ENCODE measurements around the gene LCE4A.
"Not testable (repeated sequence)": the region's sequence is repeated elsewhere in the genome, so short reads cannot be mapped to it uniquely, and the experiment has no call there.

Gene LCE4A, protein sequence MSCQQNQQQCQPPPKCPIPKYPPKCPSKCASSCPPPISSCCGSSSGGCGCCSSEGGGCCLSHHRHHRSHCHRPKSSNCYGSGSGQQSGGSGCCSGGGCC

DNA sequence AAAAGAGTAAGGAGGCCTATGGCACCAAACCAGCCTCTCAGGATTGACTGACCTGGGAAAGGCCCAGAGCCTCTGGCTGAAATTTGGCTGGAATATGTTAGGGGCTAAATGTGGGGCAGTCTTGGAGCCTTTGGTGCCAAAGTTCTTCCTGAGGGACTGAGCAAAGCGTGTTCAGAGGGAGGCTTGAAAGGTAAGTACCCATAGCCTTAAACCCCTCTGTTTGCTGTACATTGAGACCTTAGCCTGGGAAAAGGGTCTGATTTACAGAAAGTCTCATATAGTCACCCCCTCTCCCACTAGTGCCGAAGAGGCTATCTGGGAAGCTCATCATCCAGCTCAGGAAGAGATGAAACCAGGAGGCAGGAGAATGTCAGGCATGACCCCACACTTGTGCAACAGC is at the start of gene LCE4A:
TSS of gene LCE4A (plus strand) at position 301 of the 400 bp plus-strand sequence. CDS start 916 bp downstream, outside the sequence.
- DNase-seq: no peak

DNA sequence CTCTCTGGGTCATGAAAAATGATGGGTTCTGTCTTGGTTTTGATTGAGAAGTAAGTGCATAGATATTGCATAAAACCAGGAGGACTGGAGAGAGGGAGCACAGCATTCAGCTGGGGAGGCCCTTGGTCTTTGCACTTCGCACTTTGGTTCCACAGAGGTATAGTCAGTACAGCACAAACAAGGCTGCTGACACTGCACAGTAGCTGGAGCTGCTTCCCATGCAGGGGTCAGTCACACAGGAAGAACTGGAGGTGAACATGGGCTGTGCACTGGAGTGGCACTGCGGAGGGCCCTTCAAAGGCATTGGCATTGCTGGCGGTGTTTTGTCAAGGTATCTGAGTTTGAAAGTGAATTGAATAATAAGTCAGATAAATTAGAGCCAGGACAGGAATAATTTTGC is 49.3 kb upstream of the LCE4A start:
- DNase-seq: no peak

DNA sequence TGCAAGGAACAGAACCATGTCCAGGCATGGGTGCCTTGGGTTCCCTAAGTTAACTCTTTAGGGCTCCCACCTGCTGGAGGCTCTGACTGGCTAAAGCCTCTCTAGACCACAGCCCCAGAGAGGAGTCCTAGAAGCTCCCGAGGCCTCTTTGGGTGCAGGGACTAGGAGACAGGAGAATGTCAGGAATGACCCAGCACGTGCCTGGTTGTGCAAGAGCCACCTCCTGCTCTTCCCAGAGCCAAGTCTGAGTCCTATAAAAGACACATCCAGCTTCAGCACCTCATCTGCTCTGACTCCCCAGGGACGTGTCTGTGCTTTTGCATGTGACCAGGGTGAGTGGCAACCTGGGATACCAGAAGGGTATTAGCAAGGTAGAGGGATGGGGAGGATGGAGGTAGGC is 44.9 kb upstream of the LCE4A start, which contains the start of gene LCE2D:
TSS of gene LCE2D (plus strand) at position 283 of the 400 bp plus-strand sequence. CDS start 726 bp downstream, outside the sequence.
- no peak for DNase-seq

DNA sequence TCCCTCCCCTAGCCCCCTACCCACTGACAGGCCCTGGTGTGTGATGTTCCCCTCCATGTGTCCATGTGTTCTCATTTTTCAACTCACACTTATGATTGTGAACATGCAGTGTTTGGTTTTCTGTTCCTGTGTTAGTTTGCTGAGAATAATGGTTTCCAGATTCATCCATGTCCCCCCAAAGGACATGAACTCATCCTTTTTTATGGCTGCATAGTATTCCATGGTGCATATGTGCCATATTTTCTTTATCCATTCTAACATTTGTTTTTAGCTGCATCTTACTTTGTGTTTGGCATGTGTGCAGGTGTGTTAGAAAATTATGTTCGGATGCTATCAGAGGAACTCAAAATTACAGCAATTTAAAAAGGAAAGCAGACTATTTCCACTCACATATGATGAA is 41.8 kb upstream of the LCE4A start:
- DNase-seq: not testable (repeated sequence)

DNA sequence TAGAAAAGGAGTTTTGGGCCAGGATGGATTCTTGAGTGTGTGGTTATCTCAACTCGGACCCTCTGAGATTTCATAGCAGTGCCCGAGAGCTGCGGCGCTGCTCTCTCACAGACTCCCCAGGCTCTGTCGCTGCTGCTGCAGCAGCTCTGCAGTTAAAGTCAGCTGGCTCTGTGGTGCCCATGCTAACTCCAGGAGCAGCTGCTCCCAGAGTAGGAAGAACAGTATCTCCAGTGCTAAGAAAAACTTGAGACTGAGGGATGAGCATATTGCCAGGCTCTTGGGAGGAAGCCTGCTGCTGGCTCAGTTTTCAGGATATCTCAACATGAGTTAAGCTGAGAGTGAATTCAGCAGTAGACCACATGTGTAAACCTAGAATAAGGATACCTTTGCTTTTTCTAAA is 40.3 kb upstream of the LCE4A start:
- DNase-seq: no peak

DNA sequence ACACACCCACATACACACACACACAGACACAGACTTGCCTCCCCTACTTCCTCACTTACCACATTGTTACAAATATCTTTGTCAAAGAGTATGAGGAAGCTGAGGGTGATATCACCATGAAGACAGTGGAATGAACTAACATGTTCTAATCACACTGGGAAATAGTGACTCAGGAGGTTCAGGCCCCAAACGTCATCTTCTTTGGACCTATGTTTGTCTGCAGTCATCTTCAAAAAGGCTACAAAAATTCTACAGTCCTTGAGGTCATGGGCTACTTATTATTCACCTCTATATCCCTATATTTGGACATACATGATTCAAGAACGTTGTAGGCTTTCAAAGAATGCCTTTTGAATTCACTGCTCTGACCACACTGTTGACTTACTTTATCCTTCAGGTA is 34.9 kb upstream of the LCE4A start:
- DNase-seq: no peak

DNA sequence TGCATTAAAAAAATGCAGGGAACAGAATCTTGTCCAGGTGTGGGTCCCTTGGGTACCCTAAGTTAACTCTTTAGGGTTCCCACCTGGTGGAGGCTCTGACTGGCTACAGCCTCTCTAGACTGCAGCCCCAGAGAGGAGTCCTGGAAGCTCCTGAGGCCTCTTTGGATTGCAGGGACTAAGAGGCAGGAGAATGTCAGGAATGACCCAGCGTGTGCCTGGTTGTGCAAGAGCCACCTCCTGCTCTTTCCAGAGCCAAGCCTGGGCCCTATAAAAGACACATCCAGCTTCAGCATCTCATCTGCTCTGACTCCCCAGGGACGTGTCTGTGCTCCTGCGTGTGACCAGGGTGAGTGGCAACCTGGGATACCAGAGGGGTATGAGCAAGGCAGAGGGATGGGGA is 33.0 kb upstream of the LCE4A start, which contains the start of gene LCE2C:
TSS of gene LCE2C (plus strand) at position 297 of the 400 bp plus-strand sequence. CDS start 737 bp downstream, outside the sequence.
- not testable (repeated sequence) for DNase-seq

DNA sequence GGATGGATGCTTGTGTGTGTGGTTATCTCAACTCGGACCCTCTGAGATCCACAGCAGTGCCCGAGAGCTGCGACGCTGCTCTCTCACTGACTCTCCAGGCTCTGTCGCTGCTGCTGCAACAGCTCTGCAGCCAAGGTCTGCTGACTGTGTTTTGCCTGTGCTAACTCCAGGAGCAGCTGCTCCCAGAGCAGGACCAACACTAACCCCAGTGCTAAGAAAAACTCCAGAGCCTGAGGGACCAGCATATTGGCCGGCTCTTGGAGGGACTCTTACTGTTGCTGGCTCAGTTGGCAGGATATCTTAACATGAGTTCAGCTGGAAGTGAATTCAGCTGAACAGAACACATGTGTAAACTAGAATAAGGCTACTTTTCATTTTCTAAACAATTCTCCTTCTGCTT is 28.5 kb upstream of the LCE4A start:
- no peak for DNase-seq

DNA sequence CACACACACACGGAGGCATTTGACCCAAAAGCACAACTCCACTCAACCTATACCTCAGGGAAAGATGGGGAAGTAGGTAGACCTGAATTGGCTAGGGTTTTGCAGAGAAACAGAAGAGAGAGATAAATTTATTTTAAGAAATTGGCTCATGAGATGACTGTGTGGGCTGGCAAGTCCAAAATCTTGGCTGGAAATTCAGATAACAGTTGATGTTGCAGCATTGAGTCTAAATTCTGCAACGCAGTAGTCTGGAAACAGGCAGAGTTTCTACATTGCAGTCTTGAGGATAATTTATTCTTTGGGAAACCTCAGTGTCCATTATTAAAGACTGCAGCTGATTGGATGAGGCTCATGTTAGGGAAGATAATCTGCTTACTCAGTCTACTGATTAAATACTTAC is 26.3 kb upstream of the LCE4A start:
- no peak for DNase-seq

DNA sequence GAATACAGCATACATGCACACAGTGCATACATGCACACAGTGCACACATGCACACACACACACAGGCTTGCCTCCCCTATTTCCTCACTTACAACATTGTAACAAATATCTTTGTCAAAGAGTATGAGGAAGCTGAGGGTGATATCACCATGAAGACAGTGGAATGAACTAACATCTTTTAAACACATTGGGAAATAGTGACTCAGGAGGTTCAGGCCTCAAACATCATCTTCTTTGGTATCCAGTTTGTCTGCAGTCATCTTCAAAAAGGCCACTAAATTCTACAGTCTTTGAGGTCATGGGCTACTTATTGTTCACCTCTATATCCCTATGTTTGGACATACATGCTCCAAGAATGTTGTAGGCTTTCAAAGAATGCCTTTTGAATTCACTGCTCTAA is 24.1 kb upstream of the LCE4A start:
- no peak for DNase-seq

DNA sequence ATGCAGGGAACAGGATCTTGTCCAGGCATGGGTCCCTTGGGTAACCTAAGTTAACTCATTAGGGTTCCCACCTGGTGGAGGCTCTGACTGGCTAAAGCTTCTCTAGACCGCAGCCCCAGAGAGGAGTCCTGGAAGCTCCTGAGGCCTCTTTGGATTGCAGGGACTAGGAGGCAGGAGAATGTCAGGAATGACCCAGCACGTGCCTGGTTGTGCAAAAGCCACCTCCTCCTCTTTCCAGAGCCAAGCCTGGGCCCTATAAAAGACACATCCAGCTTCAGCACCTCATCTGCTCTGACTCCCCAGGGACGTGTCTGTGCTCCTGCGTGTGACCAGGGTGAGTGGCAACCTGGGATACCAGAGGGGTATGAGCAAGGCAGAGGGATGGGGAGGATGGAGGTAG is 22.1 kb upstream of the LCE4A start, which contains the start of gene LCE2B:
TSS of gene LCE2B (plus strand) at position 301 of the 400 bp plus-strand sequence. CDS start 721 bp downstream, outside the sequence.
- DNase-seq: not testable (repeated sequence)

DNA sequence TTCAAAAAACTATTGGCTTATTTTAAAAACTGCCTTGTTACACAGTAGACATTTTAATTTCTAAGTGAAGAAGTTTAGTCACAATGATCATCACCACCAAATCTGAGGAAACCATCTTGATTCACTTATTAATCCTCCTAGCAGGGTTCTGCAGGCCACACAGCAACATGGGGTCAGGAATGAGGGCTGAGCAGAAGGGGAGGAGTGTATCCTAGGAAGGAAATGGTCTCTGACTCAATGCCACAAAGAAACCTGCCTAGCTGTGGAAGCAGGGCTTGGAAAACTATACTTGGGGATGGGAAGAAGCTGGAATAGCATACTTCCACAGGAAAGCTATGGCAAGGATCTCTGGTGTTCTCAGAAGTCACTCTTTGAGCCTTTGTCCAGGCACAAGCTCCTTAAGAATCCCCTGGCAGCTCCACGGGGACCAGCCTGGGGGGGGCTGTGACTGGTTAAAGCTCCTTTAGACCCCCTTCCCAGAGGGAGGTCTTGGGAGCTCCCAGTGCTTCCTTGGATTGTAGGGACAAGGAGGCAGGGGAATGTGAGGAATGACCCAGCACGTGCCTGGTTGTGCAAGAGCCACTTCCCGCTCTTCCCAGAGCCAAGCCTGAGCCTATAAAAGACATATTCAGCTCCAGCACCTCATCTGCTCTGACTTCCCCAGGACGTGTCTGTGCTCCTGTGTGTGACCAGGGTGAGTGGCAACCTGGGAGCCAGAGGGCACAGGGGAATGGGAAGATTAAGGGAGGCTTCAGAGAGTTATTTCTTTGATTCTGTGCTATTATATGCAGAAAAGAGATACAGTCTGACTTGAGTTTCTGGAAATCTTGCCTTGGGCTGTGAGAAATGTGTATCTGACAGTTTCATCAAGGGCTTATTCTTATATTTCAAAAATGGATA is 10.0 kb upstream of the LCE4A start, which contains the start of gene LCE2A:
TSS of gene LCE2A (plus strand) at position 645 of the 900 bp plus-strand sequence. CDS start 557 bp downstream, outside the sequence.
- DNase-seq: no peak

DNA sequence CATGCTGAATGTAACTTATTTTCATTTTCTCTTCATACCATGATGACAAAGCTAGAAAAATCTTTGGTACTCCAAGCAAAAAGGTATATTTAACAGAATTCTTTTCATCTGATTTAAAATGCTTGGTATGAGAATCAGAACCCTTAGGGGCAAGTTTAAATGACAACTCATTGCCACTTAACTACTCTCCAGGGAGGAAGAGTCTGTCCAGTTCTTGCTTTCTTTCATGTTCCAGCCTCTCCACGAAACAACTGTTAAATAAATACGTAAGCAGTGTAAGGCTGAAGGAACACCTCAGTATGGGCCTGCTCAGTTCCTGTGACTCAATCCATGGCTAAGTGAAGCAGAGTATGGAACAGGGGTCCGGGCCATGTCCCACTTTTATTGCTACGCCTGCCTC is 8.2 kb upstream of the LCE4A start:
- DNase-seq: no peak

DNA sequence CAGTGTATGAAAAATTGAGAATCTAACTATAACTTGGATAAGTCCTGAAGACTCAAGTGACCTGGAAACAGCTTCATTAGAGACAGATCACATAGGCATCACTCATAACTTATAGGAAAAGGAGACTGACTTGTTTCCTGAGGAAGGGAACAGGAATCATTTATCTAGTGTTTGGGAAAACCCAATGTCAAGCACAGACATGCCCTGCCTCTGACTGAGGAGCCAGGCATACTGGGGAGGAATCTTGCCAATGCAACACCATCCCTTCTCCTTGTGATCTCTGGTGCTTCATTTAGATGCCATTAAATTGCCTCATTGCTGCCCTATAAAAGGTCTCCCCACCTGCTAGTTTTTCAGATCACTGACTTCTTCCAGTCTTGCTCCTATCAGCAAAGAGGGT is 10.3 kb downstream of the LCE4A start:
- DNase-seq: no peak

DNA sequence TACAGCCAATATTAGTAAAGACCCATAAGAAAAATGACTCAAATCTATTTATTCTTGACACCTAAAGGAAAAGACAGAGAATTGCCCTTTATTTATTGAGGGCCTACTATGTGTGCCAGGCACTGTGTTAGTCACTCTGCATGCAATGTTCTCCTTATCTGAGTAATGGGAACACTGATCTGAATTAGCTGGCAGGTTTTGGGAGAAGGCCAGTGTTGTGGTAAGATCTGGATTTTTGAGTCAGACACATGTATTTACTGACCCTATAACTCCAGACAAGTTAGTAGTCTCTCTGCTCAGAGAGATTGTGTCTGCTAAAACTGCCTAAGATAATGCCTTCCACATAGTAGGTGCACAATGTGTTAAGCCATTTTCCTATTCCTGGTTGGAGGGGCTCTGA is 17.3 kb downstream of the LCE4A start:
- DNase-seq: no peak

DNA sequence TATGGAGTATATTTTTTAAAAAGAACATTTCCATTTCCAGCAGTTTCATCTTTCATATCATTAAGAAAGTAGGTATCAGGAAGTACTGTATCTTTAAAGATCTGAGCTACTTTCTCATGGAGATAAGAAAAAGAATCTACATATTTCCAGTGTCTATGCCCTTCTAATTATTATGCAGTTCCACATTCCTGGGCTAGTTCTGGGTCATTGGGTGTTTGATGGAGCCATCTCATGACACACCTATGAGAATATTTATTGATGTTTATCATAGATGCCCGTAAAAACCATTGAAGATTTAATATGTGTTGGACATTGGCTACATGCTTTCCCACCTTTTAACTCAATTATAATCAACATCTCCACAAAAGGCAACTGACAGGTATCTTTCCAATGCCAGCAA is 21.0 kb downstream of the LCE4A start:
- no peak for DNase-seq

DNA sequence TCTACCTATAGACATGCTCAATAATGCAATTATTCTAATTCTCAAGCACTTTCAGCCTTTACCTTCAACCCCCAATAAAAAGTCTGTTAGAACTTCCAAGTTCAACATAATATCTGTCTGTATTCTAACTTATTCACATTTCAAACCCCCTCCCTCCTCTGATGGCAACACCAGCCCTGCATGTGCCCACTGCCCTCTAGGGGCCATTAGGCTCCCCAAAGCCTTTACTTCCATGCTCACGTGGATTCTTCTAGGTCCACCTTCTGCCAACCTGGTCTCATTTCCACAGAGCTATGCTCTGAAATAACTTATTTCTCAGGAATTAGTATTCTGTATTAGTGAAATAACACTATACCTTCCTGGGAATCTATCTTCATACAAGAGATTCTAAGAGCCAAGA is 27.7 kb downstream of the LCE4A start:
- no peak for DNase-seq

DNA sequence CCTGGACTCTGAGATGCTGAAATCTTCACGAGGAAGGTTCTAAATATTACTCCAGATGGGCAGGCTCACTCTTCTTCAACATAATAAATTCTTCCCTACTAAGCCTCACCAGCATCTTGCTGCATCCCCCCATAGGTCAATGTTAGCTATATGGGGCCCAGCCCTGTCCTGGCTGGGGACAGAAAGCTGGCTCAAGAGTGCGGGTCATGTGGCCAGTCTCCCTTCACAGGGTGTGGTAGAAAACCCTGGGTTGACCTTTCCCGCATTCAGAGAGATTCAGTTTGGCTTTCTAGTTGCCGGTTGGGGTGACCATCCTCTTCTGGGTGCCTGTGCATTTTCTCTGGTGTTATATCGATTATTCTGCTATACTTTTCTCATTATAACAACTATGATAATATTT is 30.0 kb downstream of the LCE4A start:
- DNase-seq: no peak

DNA sequence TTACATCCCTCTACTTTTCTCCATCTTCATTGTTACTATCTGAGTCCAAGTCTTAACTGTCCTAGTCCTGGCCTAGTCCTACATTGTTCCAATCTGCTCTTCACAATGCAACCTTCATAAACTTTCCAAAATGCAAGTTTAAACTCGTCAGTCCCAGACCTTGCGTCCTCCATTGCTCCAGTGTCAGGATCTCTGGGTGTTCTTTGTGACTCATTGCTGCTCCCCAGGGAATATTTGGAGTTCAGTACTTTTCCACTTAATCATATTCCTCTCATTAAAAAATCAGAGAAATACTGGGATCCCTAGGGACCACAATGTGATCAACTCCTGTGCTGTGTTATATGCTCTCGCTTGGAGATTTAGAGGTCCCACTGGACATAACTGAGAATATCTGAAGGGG is 31.9 kb downstream of the LCE4A start:
- DNase-seq: no peak

DNA sequence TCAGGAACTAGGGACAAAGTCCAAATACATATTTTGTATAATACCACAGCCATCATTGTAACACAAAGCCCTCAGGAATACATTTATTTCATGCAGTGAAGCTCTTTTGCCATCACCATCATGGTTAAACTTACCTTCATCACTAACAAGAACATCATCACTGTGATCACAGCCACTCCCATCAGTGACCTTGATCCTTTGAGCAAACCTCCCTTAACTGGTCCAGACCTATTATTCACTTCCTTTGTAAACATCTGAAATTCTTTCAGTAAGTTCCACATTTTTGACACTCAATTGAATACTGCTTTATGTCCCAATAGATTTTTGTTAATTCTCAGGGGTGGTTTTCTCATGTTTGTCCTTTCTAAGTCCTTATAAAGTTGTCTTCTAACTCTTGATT is 33.7 kb downstream of the LCE4A start:
- no peak for DNase-seq

DNA sequence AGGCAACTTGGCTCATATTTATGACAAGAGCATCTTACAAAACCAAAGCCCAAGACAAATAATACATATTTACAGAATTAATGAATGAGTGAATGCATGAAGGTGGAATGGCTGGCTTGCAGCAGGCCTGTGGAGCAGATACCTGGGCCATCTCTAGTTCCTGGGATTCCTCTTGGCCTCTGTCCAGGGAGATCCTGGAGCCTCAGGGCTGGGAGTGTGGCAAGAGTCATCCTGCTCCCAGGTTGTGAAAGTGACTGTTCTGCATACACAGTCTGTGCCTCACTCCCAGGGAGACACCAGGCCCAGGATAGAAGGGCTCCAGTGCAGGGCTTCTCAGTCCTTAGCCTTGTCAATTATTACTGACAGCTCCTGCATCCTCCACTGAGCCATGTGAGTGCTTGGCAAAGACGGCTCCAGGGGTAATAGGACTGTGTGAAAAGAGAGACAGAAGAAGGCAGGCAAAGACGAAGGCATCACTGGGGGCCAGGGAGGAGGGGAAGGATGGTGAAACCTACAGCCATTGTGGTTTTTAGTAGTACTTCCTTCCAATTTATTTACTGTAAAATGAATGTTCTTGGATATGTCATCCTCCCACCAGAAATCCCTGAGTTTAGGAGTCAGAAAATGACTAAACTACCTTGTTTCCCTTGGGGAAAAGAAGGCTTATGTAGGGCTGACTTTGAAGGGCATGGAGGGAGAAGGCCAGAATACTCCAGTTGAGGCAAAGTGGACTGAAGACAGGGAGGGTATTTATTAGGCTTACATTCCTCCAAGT is 35.6 kb downstream of the LCE4A start:
- DNase-seq: no peak

DNA sequence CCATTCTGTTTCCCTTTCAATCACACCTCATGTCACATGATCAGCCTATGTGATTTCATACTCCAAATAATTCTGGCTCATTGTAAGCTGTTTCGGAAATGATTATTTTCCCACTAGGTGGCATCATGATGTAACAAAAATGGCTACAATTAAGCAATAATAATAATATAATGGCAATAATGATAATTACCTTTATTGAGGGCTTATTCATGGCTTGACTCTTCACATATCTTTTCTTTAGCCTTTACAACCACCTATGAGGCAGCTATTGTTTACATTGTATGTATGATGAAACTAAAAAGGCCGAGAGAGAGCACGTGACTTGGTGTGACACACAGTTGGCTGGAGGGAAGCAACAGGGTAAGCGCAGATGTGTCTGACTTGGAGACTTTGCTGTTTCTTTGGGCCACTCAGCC is 37.3 kb downstream of the LCE4A start:
- no peak for DNase-seq

DNA sequence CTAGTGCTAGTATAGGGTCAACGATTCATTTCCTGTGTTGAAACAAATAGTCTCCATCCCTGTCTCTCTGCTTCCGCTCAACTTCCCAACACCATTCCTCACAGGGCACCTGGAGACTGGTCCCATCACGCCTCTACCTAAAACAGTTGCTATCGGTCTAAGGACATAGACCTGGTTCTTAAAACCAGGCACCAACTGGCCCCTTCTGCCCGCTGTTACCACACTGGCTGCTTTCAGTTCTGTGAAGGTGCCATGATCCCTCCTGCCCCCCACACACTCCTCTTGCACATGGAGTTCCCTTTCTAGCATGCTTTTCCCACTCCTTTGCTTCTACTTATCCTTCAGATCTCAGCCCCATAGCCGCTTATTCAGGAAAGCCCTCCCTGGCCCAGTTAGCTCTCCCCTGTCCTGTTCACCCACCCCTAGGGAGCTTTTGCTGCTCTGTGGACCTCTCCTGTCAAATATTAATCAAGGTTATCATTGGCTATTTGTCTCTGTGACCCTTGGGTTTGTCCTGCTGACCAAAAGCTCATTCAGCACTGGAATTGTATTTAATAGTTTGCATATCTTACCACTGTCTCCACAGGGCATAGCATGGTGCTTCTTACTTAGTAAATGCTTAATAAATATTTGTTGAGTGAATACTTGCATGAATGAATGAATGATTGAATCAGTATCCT is 37.9 kb downstream of the LCE4A start:
- no peak for DNase-seq
